ENCODE results near the gene LMO7.

LMO7 gene

GRCh38 chr13:75873494-75873893, 237.4 kb downstream of the LMO7 start:
- no peak for TF ChIP-seq GATA1 (IDR thresholded peaks at IDR 0.05; ENCODE audit: low read depth, low read length)
- no peak for TF ChIP-seq POLR2A (IDR thresholded peaks at IDR 0.05; ENCODE audit: low read length)

DNA sequence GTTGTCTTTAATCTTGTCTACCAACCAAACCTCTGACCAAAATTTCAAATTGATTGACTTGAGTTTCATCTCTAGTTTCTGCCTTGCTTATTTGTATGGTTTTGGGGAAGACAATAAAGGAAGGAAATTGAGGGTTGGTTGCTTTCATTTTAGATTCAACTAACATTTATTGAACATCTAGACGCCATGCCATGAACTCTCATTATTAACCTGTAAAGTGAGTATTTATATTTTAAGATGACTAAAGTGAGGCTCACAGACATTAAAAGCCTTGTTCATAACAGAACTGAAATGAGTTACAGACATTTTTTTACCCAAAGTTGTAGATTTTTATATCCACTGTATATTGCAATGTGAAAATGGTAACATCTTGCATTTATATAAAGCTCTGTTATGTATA, 239.3 kb downstream of the LMO7 start:
- DNase-seq: no peak

More at GRCh38 chr13:75873494-75873893, 237.4 kb downstream of the LMO7 start:
- DNase-seq: no peak

GRCh38 chr13:75876142-75877050, 240.3 kb downstream of the LMO7 start:
- peak; percentile 74 to 82 for DNase-seq

More for the DNA sequence above, 239.3 kb downstream of the LMO7 start:
- TF ChIP-seq POLR2A (IDR thresholded peaks at IDR 0.05; ENCODE audit: low read length) (no peak), GATA1 (IDR thresholded peaks at IDR 0.05; ENCODE audit: low read depth, low read length) (no peak)

DNA sequence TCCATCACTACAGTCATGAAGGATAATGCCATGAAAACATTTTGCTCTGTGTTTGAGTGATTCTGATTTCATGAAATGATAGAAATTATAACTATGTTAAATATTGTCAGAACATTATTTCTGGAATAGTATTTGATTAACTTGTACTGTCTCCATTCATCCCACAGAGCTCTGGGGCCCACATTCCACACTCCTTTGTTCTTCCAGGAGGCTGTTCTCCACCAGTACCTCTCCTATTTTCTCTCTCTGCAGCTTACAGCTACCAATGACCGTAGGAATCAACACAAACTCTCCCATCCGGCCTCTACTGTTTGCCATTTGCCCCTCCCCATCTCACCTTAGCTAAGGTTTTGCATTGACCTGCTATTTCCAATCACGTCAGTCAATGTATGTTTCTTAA, 240.9 kb downstream of the LMO7 start:
- TF ChIP-seq POLR2A (IDR thresholded peaks at IDR 0.05; ENCODE audit: low read length): no peak
- no peak for TF ChIP-seq GATA1 (IDR thresholded peaks at IDR 0.05; ENCODE audit: low read depth, low read length)
- DNase-seq: no peak

More at GRCh38 chr13:75876142-75877050, 240.3 kb downstream of the LMO7 start:
- TF ChIP-seq GATA1 (IDR thresholded peaks at IDR 0.05; ENCODE audit: low read depth, low read length) (no peak), POLR2A (IDR thresholded peaks at IDR 0.05; ENCODE audit: low read length) (no peak)

DNA sequence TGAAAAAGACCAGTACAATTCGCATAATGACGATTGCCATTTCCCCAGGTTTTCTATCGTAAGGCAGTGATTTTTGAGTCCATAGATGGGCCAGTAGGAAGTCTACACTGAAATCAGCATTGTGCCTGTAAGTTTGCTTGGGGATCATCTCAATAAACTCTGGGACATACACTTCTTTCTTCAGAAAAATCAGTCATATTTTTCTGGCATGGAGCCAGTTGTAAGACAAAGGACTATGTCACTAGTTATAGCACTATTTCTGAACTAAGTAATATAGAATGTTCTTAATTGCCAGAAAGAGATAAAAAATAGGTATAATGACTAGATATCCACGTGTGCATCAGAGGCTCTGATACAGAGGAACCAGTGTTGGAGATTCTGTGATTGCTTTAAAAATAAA, 243.5 kb downstream of the LMO7 start:
- TF ChIP-seq GATA1 (IDR thresholded peaks at IDR 0.05; ENCODE audit: low read depth, low read length) (no peak), POLR2A (IDR thresholded peaks at IDR 0.05; ENCODE audit: low read length) (no peak)
- peak in 1 of 2 experiments; percentile 1 for DNase-seq

DNA sequence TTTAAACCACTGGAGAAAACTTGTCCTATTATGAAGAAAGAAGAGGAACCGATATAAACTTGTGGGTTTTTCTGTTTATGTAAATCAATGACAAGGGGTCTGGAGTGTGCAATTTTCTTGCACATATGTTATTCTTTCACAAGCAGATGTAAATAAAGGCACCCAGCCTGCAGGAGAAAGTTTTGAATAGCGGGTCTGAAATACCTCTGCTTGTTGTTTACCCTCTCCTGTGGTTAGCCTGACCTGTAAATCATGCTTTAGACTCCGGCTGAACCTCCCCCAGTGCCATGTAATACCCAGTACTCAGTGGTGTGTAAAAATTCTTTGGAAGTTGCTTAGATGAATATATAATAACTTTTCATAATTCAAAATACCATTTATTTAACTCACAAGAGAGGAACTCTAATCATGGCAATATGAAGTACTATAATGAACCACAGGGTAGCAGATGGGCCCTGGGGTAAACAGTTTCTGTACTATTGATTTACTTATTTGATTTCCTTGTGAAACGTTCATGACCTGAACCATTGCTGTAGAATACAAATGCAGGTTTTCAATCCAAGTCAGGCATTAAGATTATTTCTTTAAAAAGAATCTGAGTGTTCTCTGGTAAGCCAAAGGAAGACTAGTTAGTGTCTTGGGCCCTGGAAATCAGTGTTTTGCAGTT, 245.1 kb downstream of the LMO7 start:
- no peak for DNase-seq
- TF ChIP-seq GATA1 (IDR thresholded peaks at IDR 0.05; ENCODE audit: low read depth, low read length) (no peak), POLR2A (IDR thresholded peaks at IDR 0.05; ENCODE audit: low read length) (no peak)

DNA sequence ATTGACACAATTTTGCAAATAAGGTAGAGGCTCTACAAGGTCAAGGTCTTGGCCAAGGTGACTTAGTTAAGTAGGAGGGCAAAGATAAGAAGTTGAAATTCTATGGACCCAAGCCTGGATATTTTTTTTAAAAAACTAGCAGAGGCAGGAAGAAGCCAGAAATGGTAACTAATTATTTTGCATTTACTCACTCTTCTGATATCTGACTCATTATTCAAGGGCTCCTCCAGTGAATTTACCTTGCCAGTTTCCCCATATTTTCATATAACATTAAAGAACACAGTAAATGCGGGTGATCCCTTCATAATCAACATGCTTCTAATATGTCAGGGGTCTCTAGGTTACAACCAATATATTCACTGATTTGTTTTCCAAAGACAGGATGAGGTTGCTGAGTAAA, 246.1 kb downstream of the LMO7 start:
- no peak for DNase-seq
- TF ChIP-seq POLR2A (IDR thresholded peaks at IDR 0.05; ENCODE audit: low read length) (no peak), GATA1 (IDR thresholded peaks at IDR 0.05; ENCODE audit: low read depth, low read length) (no peak)

- DNase-seq: peak in 1 of 2 experiments; percentile 13
- no peak for TF ChIP-seq POLR2A (IDR thresholded peaks at IDR 0.05; ENCODE audit: low read length)
- no peak for TF ChIP-seq GATA1 (IDR thresholded peaks at IDR 0.05; ENCODE audit: low read depth, low read length)
Measured at GRCh38 chr13:75889427-75889826, 253.3 kb downstream of the LMO7 start.

GRCh38 chr13:75895168-75895567, 259.0 kb downstream of the LMO7 start:
- no peak for DNase-seq
- TF ChIP-seq POLR2A (IDR thresholded peaks at IDR 0.05; ENCODE audit: low read length): no peak
- no peak for TF ChIP-seq GATA1 (IDR thresholded peaks at IDR 0.05; ENCODE audit: low read depth, low read length)

DNA sequence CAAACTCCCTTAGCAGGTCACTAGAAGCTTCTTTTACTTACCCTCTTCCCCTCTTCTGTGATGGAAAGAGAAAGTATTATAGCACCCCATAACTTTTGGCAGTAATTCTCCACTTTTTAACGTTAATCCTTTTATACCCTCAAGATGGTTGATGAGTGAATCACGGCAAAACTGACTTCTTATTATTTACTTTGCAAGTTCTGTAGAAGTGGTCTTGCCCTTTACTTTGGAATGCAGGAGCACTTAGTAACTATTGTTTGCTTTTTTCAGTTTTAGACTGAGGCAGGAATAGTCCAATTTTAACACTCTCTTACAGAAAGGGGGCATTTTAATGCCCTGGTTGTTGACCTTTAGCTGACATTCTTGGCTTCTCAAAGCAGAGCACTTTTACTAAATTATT, 260.1 kb downstream of the LMO7 start:
- no peak for TF ChIP-seq GATA1 (IDR thresholded peaks at IDR 0.05; ENCODE audit: low read depth, low read length)
- TF ChIP-seq POLR2A (IDR thresholded peaks at IDR 0.05; ENCODE audit: low read length): no peak
- DNase-seq: no peak

- no peak for TF ChIP-seq POLR2A (IDR thresholded peaks at IDR 0.05; ENCODE audit: low read length)
- no peak for TF ChIP-seq GATA1 (IDR thresholded peaks at IDR 0.05; ENCODE audit: low read depth, low read length)
- DNase-seq: no peak
Measured at GRCh38 chr13:75897386-75897785, 261.3 kb downstream of the LMO7 start.

GRCh38 chr13:75901501-75901900, 265.4 kb downstream of the LMO7 start:
- TF ChIP-seq POLR2A (IDR thresholded peaks at IDR 0.05; ENCODE audit: low read length): no peak
- DNase-seq: no peak

DNA sequence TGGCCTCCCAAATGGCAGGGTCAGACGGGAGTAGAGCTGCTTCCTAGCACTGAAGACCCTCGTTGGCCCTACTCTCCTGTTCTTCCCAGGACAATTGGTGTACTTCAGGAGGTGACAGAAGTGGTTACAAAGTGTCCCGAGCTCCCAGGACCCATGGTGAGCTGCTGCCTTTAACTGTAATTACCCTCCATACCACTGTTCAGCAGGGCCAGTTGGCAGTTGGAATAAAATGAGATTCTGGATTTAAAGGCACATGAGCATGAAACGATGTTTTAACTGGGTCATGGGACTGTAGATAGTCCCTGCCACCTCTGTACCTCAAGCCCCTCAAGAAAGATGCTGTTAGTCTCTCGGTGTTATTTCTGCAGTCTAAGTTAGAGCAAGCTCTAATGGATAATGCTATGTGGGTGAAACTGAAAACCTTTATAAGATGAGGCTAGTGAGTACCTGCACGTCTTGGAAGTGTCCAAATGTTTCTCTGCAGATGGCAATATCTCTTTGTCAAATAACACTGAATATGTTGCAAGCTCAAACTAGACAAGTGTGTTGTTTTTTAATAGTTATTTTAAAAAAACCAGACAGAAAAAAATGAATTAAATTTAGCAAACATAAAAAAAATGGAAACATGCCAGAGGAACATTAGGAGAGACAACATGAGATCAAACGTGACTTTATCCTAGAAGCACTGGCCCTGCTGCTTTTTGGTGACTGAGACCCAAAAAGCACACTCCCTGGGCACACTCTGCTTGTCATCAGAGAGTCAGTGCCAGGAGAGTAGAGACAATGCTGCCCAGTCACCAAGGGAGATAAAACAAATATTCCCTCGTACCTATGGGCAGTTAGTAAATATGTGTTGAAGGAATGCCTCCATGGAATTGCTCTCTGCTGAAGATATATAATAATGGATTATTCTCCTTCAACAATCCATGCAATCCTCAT, 266.3 kb downstream of the LMO7 start:
- no peak for DNase-seq
- TF ChIP-seq POLR2A (IDR thresholded peaks at IDR 0.05; ENCODE audit: low read length) (no peak), GATA1 (IDR thresholded peaks at IDR 0.05; ENCODE audit: low read depth, low read length) (no peak)

Data from erythroblast (primary cell).